HG03139 (cell line): ENCODE measurements around the gene SLC2A14.
"Not testable (repeated sequence)": the region's sequence is repeated elsewhere in the genome, so short reads cannot be mapped to it uniquely, and the experiment has no call there.

Source experiments
- ATAC-seq: cut with Tn5 transposase; IDR thresholded peaks from one replicate; pipeline ENCODE4 v1.9.1; 2021; ENCODE audit not compliant: unreplicated experiment

The SLC2A14 gene

DNA sequence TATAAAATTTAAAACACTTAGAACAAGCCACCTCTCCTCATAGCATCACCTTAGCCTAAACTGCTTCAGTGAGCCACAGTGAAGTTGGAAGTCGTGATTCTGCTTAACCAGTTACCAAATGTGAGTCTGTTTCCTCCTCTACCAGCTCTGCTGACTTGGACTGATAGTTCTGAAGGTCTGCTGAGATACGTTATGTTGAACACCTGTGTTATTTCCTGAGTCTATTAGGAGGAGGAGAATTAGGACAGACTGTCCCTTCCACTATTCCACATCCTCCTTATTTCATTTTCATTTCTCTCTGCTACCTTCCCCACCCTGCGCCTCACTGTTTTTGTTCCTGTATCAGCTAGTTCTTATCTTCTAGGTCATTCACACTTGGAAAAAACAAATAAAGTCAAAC is 2.4 kb downstream of the SLC2A14 start:
- no peak for ATAC-seq

DNA sequence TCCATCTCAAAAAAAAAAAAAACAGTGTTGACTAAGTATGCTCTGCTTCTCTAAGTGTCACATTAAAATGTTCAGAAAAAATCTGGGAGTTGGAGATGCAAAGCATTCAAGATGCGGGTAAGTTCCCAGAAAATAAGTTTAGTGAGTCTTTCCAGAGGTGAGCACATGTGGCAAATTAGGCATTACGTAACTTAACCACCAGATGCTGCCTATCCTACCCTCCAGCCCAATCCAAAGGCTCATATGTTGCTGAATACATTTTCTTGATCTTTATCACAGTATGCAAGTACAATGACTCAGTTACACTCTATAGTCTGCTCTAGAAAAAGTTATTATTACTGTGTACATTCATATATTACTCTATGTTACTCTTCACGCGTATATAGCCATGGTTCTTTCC is 3.6 kb downstream of the SLC2A14 start:
- no peak for ATAC-seq

DNA sequence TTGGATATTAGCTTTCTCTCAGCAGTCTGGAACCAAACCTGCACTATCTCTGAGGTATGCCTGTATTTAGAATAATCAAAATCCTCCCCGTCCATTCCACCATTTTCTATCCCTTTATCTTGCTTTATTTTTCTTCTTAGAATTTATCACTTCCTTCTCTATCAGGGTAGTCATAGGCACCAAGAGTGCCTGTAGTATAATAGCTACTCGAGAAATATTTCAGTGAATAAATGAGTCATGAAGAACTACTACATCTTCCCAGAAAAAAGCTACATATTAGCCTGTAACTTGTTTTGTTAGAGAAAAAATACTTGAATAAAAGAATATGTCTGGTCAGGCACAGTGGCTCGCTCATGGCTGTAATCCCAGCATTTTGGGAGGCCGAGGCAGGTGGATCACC is 4.3 kb downstream of the SLC2A14 start:
- ATAC-seq: no peak

DNA sequence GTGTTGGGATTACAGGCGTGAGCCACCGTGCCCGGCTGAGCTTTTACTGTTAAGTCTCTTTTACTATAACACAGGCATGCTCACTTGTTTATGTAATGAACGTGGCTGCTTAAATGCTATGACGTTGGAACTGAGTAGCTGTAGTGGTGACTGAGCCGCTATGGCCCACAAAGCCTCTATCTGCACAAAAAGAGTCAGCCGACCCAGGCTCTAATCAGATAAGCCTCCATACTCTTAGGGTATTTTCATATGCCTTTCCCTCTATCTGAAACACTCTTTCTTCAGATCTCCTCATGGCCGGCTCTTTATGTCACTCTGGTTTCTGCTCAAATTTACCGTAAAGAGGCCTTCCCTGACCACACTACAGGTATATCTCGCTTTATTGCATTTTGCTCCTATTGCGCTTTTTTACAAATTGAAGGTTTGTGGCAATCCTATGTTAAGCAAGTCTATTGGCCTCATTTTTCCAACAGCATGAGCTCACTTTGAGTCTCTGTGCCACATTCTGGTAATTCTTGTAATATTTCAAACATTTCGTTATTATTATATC is 8.0 kb downstream of the SLC2A14 start:
- no peak for ATAC-seq

DNA sequence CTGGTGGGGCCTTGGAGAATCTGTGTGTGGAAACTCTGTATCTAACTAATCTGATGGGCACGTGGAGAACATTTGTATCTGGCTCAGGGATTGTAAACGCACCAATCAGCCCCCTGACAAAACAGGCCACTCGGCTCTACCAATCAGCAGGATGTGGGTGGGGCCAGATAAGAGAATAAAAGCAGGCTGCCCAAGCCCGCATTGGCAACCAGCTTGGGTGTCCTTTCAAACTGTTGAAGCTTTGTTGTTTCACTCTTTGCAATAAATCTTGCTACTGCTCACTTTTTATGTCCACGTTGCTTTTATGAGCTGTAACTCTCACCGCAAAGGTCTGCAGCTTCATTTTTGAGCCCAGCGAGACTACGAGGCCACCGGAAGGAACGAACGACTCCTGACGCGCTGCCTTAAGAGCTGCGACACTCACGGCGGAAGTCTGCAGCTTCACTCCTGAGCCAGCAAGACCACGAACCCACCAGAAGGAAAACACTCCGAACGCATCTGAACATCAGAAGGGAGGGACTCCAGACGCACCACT is 9.8 kb downstream of the SLC2A14 start:
- ATAC-seq: not testable (repeated sequence)

DNA sequence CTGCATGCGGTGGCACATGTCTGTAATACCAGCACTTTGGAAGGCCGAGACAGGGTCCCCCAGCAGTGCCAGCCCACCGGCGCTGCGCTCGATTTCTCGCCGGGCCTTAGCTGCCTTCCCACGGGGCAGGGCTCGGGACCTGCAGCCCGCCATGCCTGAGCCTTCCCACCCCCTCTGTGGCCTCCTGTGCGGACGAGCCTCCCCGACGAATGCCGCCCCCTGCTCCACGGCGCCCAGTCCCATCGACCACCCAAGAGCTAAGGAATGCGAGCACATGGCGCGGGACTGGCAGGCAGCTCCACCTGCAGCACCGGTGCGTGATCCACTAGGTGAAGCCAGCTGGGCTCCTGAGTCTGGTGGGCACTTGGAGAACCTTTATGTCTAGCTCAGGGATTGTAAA is 10.4 kb downstream of the SLC2A14 start:
- not testable (repeated sequence) for ATAC-seq

DNA sequence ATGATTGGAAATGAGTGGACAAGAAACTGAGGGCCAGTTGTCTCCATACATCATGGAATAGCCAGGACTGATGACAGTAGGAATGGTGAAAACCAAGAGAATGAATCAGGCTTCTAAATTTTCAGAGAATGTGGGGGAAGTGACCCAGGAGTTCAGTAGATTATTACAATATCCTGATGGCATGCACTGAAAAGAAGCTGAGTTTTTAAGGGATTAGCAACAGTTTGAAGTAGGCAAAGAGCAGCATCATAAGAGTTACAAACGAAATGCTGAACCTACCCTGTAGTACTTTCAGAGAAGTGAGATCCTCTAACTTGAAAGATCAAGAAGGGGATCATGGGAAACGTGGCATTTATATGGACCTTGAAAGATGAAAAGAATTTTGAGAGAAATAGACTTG is 13.2 kb downstream of the SLC2A14 start:
- ATAC-seq: no peak

DNA sequence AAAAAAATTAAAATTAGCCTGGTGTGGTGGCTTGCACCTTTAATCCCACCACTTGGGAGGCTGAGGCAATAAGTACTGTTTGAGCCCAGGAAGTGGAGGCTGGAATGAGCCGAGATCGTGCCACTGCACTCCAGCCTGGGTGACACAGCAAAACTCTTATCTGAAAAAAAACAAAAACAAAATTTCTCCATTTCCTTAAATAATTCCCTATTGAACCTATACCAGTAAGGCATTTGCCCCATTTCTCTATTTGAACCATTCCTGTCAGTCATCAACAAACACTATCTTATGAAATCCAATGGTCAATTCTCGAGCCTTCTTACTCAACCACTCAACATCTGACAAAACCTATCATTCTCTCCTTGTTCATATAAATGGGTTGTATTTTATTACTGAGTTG is 14.7 kb downstream of the SLC2A14 start:
- no peak for ATAC-seq

DNA sequence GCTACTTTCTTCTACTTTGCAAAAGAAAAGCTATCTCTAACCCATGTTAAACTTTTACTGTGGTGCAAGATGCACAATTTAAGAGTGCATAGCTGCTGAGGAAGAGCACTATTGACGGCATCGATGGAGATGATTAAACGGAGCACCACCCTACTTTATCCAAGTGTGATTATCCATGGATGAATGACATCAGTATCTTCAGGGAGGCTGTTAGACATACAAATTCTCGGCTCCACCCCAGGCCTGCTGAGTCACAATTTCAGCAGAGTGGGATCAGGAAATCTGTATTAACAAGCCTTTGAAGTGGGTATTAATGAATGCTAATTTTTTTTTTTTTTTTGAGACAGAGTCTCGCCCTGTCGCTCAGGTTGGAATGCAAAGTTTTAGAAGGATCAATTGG is 16.2 kb downstream of the SLC2A14 start:
- ATAC-seq: no peak

DNA sequence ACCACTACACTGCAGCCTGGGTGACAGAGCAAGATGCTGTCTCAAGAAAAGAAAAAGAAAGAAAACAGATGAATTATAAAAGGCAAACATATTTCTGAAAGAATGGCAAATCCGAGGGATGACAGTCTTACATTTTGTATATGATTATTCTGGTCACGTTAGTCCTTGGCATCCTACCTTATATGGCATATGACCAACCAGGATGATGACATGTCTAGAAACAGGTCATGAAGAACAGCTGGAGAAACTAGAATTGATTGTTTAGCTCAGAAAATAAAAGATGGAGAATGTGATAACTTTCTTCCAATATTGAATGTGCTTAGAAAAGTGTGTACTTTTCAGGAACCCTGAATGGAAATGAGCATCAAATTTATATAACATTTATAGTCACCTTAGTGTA is 19.2 kb downstream of the SLC2A14 start:
- ATAC-seq: no peak

DNA sequence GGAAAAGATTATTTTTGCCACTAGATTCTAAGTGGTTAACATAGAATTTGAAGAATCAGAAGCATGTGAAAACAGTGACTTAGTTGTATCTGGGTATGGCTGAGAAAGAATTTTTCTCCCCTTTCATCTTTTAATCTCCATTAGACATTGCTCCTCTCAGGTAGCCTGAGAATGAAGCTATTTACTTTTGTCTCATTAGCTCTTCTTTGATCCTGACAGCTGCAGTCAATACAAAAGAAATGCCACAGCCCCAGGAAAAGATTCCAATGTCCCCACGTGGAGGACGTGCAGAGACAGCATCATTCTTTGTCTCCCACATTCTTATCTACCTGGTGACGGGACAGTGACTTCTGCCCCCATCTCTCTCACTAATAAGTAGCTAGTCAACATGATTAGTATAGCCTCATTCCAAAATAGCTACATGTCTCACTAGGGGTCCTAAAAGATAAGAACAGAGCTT is 21.1 kb downstream of the SLC2A14 start:
- ATAC-seq: not testable (repeated sequence)

DNA sequence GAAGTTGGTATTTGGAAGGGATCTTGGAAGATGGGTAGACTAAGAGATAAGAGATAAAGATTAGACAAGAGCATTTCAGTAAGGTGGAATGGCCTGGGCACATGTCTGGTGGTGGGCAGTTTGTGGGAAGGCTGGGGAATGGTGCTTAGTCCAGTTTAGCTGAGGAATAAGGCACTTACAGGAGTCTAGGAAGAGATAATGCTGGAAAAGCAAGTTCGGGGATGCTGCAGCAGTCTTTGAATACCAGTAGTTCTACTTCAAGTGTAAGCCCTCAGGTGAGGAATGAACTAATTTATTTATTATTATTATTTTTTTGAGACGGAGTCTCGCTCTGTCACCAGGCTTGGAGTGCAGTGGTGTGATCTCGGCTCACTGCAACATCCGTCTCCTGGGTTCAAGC is 22.6 kb downstream of the SLC2A14 start:
- ATAC-seq: not testable (repeated sequence)

DNA sequence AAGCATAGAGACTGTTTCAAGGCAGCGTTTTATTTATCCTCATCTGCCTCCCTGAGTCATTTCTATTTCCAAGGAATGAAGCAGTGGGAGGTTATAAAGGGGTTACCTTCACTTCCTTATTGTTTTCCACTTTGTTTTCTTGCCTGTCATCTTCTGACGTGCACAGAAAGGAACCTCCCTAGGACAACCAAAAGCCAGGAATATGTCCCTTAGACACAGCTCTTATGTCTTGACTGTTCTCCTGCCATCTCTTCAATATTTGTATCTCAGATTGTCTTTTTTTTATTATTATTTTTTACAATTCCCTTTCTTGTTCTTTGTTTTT is 24.7 kb downstream of the SLC2A14 start:
- ATAC-seq: not testable (repeated sequence)

DNA sequence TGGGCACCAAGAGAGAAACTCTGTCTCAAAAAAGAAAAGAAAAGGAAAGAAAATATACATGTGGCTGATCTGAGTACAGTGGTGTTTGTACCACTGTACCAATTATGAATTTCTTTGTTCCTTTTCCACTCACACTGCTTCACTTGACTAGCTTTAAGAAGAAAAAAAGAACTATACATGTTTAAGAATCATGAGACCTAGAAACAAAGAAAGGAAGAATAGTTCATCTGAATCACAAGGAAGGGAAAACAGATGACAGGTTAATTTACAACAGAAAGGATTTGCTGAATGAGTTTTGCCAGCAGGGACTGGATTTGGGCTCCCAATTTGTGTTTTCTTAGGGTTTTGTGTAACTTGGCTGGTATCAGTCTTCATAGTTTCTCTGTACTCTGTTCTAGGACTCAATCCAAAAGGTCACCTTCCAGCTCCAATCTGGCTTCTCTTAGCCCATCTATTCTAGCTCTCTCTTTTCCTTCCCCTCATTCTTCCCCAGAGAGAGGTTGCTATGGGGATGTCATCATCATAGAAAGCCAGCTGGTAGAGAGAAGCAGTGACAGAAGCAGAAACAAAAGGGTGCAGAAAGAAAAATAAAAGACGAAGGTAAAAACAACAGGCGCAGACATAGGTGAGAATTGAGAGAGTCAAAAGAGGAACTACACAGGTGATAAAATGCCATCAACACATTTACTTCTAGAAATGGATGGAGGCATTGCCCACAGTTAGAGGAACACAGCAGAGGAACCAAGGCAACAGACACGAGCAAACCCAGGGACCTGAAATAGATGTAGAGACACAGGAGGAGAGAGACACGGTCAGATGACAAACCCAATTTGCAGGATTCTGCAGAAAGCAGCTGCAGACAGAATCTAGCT is 25.3 kb downstream of the SLC2A14 start:
- not testable (repeated sequence) for ATAC-seq

DNA sequence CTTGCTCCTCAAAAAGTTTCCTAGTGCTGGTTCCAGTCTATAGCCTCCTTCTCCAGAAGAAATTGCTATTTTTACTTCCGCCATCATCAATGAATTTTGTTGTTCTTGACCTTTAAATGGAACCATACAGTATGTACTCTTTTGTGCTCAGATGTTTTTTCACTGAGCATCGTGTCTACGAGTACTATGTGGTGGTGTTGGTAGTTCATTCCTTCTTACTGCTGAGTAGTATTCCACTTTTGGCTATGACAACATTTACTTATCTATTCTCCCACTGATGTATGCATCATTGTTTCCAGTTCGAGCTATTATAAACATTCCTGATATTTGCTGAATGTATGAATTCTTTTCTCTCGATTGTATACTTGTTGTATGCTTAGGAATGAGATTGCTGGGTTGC is 28.6 kb downstream of the SLC2A14 start:
- ATAC-seq: no peak

DNA sequence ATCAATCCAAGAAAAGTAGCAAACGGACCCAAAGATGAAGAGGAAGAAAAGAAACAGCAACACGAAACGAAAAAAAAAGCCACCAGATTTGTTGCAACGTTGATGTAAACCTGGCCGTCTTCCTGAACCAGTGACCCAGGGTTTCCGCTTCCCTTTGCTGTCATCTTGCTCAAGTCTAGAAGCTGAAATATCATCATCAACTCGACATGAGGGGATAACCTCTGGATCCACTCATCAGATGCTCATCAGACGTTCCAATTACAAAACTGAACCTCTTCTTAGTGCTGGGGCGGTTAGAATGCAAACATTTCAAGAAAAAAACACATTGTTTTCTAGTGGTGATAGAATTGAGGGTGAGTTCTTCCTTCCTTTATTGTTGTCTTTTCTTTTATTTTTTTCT is 29.1 kb downstream of the SLC2A14 start:
- not testable (repeated sequence) for ATAC-seq

DNA sequence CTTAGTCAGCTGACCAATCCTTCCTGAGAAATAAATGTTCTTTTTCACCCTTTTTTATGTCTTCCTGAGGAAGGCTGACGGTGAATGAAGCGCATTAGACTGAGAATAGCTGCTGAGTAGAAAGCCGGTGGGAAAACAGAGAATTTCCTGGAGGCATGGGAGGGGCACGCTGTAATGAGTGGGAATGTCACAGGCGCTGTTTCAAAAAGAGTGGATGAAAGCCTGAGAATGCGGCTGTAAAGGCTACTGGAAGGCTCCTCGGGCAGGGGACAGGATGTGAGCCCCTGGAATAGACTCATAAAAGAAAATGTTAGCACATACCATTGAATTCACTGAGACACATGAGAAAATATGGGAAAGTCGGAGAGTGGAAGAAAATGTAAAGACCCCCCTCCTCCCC is 29.6 kb downstream of the SLC2A14 start:
- not testable (repeated sequence) for ATAC-seq

DNA sequence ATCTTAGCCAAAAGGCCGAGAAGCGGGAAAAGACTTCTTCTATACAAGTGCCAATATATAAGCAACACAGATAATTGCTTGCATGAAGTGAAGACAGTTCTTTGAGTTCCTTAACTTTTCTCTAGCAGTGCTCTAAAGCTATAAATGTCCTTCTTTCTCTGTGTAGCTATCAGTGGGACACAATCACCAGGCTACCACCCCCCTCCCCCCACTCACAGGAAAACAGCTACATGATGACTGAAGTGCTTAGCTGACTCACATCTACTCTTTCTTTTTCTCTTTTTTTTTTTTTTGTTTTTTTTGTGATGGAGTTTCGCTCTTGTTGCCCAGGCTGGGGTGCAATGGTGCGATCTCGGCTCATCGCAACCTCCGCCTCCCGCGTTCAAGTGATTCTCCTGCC is 30.3 kb downstream of the SLC2A14 start:
- not testable (repeated sequence) for ATAC-seq

DNA sequence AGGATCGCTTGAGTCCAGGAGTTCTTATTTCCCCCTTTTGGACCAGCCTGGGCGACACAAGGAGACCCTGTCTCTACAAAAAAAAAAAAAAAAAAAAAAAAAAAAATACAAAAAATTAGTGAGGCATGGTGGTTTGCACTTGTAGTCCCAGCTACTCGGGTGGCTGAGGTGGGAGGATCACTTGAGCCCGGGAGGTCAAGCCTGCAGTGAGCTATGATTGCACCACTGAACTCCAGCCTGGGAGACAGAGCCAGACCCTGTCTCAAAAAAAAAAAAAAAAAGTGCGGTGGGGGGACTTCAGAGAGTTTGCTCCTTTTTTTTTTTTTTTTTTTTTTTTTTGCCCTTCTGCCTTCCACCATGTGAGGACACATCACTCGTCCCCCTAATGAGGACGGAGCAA is 32.9 kb downstream of the SLC2A14 start:
- ATAC-seq: not testable (repeated sequence)

DNA sequence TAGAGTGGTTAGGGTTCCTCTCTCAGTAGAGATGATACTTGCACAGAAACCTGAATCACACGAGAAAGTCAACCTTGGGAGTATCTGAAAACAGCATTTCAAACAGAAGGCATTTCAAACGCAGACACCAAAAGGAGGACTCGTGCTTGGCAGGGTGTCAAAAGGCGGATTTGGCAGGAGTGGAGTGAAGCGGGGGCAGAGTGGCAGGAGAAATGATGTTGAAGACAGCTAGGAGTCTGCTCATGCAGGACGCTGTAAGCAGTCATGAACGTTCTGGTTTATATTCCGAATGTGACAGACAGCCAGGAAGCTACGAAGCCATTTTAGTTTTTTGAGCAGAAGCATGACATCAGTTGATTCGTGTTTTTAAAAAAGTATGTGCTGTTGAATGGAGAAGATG is 33.5 kb downstream of the SLC2A14 start:
- ATAC-seq: not testable (repeated sequence)

DNA sequence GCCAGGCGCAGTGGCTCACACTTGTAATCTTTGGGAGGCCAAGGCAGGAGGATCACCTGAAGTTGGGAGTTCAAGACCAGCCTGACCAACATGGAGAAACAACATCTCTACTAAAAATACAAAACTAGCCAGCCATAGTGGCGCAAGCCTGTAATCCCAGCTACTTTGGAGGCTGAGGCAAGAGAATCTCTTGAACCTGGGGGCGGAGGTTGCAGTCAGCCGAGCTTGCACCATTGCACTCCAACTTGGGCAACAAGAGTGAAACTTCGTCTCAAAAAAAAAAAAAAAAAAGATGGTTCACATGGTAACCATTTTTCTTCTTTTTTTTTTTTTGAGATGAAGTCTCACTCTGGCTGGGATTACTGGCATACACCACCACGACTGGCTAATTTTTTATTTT is 35.3 kb downstream of the SLC2A14 start:
- no peak for ATAC-seq

DNA sequence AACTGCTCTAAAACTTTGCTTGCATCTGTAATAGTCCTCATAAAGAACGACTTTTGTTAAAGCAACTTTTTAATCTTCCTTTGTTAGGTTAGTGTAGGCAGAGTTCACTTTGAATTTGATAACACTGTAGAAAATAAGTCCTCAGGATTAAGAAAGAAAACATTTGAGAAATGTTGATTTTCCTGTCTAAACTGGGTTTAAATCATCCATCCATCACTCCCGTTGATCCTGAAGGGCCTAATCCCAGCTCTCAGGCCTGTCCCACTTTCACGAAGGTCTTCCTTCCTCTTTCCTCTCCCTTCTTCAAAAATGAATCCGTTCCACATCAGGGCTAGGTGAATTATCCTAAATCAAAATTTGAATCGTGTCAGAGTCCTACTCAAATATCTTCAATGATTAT is 36.9 kb downstream of the SLC2A14 start:
- ATAC-seq: no peak
